AG10803 (cell line): ENCODE data around the gene ABTB2.

ENCODE experiments used
- DNase-seq: peaks from one replicate; pipeline ENCODE4 v3.0.0; 2010; ENCODE audit warnings: low read depth
- H3K4me3 ChIP-seq: 2 replicates; pipeline ENCODE4 v1.5.1; 2011; ENCODE audit warnings: mild to moderate bottlenecking, low read length, control low read depth
- TF ChIP-seq, protein P1 (sequence below): conservative IDR thresholded peaks from 2 replicates; pipeline ENCODE4 v1.5.1; 2011; ENCODE audit warnings: mild to moderate bottlenecking, low read length, control low read depth, inconsistent platforms

The ABTB2 gene

DNA sequence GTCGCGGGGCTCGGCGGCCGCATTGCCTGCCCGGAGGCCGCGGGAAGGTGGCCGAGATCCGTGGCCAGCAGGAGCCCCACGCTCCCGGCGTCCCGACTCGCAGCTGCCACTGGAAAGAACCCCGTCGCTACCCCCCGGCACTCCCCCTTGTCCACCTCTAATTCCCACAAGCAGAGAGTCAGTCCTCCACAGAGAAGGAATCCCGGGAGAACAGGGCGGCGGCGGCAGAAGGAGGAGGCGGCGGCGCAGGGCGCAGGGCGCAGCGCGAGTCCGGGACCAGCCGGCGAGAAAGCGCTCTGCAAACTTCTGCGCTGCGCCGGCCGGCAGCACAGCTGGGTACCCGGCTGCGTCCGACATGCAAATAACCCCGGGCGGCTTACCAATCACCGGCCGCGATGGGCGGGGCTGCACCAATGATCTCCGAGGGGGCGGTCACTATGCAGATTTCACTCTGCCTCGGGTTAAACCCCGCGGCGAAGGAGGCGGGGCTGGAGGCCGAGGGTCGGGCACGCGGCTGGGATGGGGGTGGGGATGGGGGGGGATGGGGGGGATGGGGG lies at the start of gene ABTB2:
Gene ABTB2, minus strand, starts transcription at position 310 of the 557 bp plus-strand sequence.
- TF ChIP-seq, protein P1, sequence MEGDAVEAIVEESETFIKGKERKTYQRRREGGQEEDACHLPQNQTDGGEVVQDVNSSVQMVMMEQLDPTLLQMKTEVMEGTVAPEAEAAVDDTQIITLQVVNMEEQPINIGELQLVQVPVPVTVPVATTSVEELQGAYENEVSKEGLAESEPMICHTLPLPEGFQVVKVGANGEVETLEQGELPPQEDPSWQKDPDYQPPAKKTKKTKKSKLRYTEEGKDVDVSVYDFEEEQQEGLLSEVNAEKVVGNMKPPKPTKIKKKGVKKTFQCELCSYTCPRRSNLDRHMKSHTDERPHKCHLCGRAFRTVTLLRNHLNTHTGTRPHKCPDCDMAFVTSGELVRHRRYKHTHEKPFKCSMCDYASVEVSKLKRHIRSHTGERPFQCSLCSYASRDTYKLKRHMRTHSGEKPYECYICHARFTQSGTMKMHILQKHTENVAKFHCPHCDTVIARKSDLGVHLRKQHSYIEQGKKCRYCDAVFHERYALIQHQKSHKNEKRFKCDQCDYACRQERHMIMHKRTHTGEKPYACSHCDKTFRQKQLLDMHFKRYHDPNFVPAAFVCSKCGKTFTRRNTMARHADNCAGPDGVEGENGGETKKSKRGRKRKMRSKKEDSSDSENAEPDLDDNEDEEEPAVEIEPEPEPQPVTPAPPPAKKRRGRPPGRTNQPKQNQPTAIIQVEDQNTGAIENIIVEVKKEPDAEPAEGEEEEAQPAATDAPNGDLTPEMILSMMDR: no peak
- H3K4me3 ChIP-seq: peak within 1 kb of the TSS; percentile 80
- peak; percentile 97 for DNase-seq

DNA sequence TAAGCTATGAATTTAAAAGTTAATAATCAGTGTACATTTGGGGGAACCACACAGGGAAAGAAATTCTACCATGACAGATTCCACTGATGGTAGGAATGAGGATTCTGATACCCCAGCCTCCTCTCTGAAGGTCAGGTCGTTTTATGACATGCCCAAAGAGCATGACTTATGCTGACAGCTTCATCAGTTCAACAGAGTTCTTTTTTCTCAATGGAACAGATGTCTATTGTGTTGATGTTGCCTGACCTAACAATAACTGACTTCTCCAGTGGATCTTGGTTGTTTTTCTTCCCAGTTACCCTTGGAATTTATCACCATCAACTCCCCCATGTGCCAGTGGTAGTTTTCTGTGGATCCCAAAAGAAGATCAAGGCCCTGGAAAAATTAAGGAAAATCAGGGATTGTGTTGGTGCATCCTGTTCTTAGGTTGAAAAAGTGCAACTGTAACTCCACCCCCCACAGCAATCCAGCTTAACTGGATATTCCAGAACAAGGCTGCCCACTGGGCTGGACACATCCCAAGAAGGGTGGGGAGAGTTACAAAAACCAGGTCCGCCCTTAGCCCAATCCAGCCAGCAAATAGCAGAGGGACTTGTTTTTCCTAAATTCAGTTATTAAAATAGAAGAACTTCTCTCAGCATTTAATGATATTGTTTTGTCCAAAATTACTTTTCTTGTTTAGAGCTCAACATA lies 49.5 kb upstream of the ABTB2 start:
- TF ChIP-seq, protein P1: no peak
- no peak overlapping the region for H3K4me3 ChIP-seq
- no peak for DNase-seq

- DNase-seq: no peak
- H3K4me3 ChIP-seq: no peak overlapping the region
- TF ChIP-seq, protein P1: no peak
Measured at GRCh38 chr11:34406413-34406812, 48.6 kb upstream of the ABTB2 start.

DNA sequence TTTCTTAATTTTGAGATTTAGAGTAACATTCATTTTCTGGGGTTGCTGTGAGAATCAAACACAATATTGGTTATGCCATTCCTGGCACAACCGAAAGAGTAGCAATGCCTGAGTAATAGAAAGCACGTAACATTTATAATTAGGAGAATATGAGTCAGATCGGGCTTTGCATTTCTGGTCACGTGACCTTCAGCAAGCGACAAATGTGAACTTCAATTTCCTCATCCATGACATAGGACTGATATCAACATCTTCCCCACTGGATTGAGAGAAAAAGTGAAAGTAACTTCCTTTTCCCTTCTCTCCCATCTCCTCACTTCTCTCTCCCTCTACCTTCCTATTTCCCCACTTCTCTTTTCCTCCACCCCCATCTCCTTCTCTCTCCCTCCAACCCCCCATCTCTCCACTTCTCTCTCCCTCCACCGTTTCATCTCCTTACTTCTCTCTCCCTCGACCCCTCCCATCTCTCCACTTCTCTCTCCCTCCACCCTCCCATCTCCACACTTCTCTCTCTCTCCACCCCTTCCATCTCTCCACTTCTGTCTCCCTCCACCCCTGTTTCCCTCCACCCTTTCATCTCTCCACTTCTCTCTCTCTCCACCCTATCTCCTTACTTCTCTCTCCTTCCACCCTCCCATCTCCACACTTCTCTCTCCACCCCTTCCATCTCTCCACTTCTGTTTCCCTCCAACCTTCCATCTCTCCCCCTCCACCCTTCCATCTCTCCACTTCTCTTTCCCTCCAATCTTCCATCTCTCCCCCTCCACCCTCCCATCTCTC lies 47.5 kb upstream of the ABTB2 start:
- peak overlapping the region; percentile 49 for H3K4me3 ChIP-seq
- DNase-seq: peak; percentile 71
- TF ChIP-seq, protein P1: no peak

DNA sequence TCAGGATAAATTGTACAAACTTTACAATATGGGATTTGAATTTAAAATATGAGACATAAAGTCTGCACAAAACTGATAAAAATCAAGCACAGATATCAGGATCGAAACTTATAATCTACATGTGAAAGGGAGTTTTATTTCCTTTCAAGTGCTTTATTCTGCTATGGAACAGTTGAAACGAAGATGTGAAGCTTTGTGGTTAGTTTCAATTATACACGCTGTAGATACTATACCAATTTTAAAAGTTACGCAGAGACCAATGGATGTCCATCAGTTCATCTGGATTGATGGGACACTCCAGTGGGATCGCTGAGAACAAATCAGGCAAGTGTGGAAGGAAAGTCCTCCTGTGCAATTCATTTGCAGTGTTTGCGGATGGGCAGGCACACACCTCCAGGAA lies 46.5 kb upstream of the ABTB2 start:
- H3K4me3 ChIP-seq: no peak overlapping the region
- no peak for DNase-seq
- TF ChIP-seq, protein P1: no peak

- no peak for DNase-seq
- no peak overlapping the region for H3K4me3 ChIP-seq
- TF ChIP-seq, protein P1: no peak
Measured at GRCh38 chr11:34403431-34403830, 45.6 kb upstream of the ABTB2 start.
